ENCODE data around the gene ADAM11.

ADAM11 gene

GRCh38 chr17:44829523-44830358, 71.0 kb downstream of the ADAM11 start, which contains the start of gene GJC1:
Gene GJC1 (minus strand): TSS chr17:44830287. CDS start chr17:44805817, 24,470 bp downstream.
- Histone ChIP-seq H3K9me3 (replicated peaks in 1 of 2; ENCODE audit: control insufficient read depth in 2 of 2, insufficient read depth in 1 of 2, low read depth in 1 of 2, low read length in 2 of 2) (no peaks in the 10 kb centered on the region), H2BK120ac (ENCODE audit: low read depth, low read length) (peak within 1 kb of the TSS; percentile 94), H2BK5ac (ENCODE audit: low read length) (peak within 1 kb of the TSS; percentile 98), H2BK15ac (ENCODE audit: low read length) (peak within 1 kb of the TSS; percentile 62), H3K4me2 (ENCODE audit: insufficient read depth, low read length, poor library complexity, severe bottlenecking) (peak within 1 kb of the TSS; percentile 83), H4K91ac (ENCODE audit: low read depth, low read length, poor library complexity) (no peak within 1 kb of the TSS), H2BK12ac (ENCODE audit: low read length) (no peak within 1 kb of the TSS), H3K36me3 (replicated peaks in 1 of 2; ENCODE audit: control insufficient read depth in 2 of 2, insufficient read depth in 2 of 2, low read length in 2 of 2) (peaks cover 0 to 16% of the 10 kb centered on the region in 2 donors), H3K4me1 (ENCODE audit: control insufficient read depth in 2 of 2, insufficient read depth in 1 of 2, low read depth in 1 of 2, low read length in 2 of 2) (peaks cover 7 to 13% of the 10 kb centered on the region in 2 donors), H3K18ac (ENCODE audit: low read length) (peak within 1 kb of the TSS; percentile 99), H4K8ac (ENCODE audit: low read depth, low read length) (no peak within 1 kb of the TSS), H3K23ac (ENCODE audit: low read depth, low read length, poor library complexity) (peak within 1 kb of the TSS; percentile 80), H3K79me1 (ENCODE audit: low read depth, low read length) (peaks cover 3% of the 10 kb centered on the region), H2AFZ (ENCODE audit: low read length) (peak within 1 kb of the TSS; percentile 97), H3K4ac (ENCODE audit: low read length) (peak within 1 kb of the TSS; percentile 67), H3K14ac (ENCODE audit: low read length) (peak within 1 kb of the TSS; percentile 89), H3K27me3 (ENCODE audit: control insufficient read depth in 3 of 3, insufficient read depth in 3 of 3, low read depth in 1 of 3, low read length in 3 of 3) (no peaks in the 10 kb centered on the region), H2AK5ac (ENCODE audit: low read depth, low read length) (peak within 1 kb of the TSS; percentile 90), H3K9ac (ENCODE audit: low read depth, low read length, poor library complexity) (peak within 1 kb of the TSS; percentile 99), H3K4me3 (ENCODE audit: low read length in 2 of 2) (peak within 1 kb of the TSS; percentile 60 to 88), H3K27ac (replicated peaks; ENCODE audit: low read length) (peak within 1 kb of the TSS; percentile 75)
- WGBS, 2 donors (ENCODE audit: extremely low coverage in 2 of 2, insufficient read length in 2 of 2, insufficient replicate concordance in 1 of 2) = no CpG with 5 or more reads among the region's 123 CpGs
- peak; percentile 56 for DNase-seq (ENCODE audit: low spot score)

GRCh38 chr17:44830359-44831288, 71.8 kb downstream of the ADAM11 start:
- Histone ChIP-seq H2BK120ac (ENCODE audit: low read depth, low read length) (no peak overlapping the region), H3K14ac (ENCODE audit: low read length) (peak overlapping the region; percentile 84), H3K9ac (ENCODE audit: low read depth, low read length, poor library complexity) (peak overlapping the region; percentile 64), H2BK12ac (ENCODE audit: low read length) (no peak overlapping the region), H3K4me2 (ENCODE audit: insufficient read depth, low read length, poor library complexity, severe bottlenecking) (peak overlapping the region; percentile 83), H3K79me1 (ENCODE audit: low read depth, low read length) (no peaks in the 10 kb centered on the region), H2AFZ (ENCODE audit: low read length) (peak overlapping the region; percentile 97), H3K23ac (ENCODE audit: low read depth, low read length, poor library complexity) (peak overlapping the region; percentile 75), H2BK15ac (ENCODE audit: low read length) (peak overlapping the region; percentile 62), H3K18ac (ENCODE audit: low read length) (peak overlapping the region; percentile 93), H2BK5ac (ENCODE audit: low read length) (peak overlapping the region; percentile 98), H3K4me3 (ENCODE audit: low read length in 2 of 2) (peak overlapping the region; percentile 60 to 88), H3K9me3 (replicated peaks in 1 of 2; ENCODE audit: control insufficient read depth in 2 of 2, insufficient read depth in 1 of 2, low read depth in 1 of 2, low read length in 2 of 2) (no peaks in the 10 kb centered on the region), H3K27ac (replicated peaks; ENCODE audit: low read length) (peak overlapping the region; percentile 75), H3K36me3 (replicated peaks in 1 of 2; ENCODE audit: control insufficient read depth in 2 of 2, insufficient read depth in 2 of 2, low read length in 2 of 2) (peaks cover 0 to 12% of the 10 kb centered on the region in 2 donors), H3K4me1 (ENCODE audit: control insufficient read depth in 2 of 2, insufficient read depth in 1 of 2, low read depth in 1 of 2, low read length in 2 of 2) (peaks cover 7 to 13% of the 10 kb centered on the region in 2 donors), H3K27me3 (ENCODE audit: control insufficient read depth in 3 of 3, insufficient read depth in 3 of 3, low read depth in 1 of 3, low read length in 3 of 3) (no peaks in the 10 kb centered on the region), H4K91ac (ENCODE audit: low read depth, low read length, poor library complexity) (no peak overlapping the region), H4K8ac (ENCODE audit: low read depth, low read length) (no peak overlapping the region), H2AK5ac (ENCODE audit: low read depth, low read length) (no peak overlapping the region), H3K4ac (ENCODE audit: low read length) (no peak overlapping the region)
- WGBS, 2 donors (ENCODE audit: extremely low coverage in 2 of 2, insufficient read length in 2 of 2, insufficient replicate concordance in 1 of 2) = no CpG with 5 or more reads among the region's 58 CpGs
- DNase-seq (ENCODE audit: low spot score) = no peak

GRCh38 chr17:44831371-44831770, 72.6 kb downstream of the ADAM11 start:
- no peak overlapping the region for H3K18ac ChIP-seq (ENCODE audit: low read length)
- H3K9ac ChIP-seq (ENCODE audit: low read depth, low read length, poor library complexity) = no peak overlapping the region
- no peak overlapping the region for H2BK15ac ChIP-seq (ENCODE audit: low read length)
- no peak overlapping the region for H3K4me3 ChIP-seq (ENCODE audit: low read length in 2 of 2)
- H4K8ac ChIP-seq (ENCODE audit: low read depth, low read length) = no peak overlapping the region
- no peak overlapping the region for H4K91ac ChIP-seq (ENCODE audit: low read depth, low read length, poor library complexity)
- no CpG with 5 or more reads among the region's 12 CpGs for WGBS, 2 donors (ENCODE audit: extremely low coverage in 2 of 2, insufficient read length in 2 of 2, insufficient replicate concordance in 1 of 2)
- no peaks in the 10 kb centered on the region for H3K9me3 ChIP-seq (replicated peaks in 1 of 2; ENCODE audit: control insufficient read depth in 2 of 2, insufficient read depth in 1 of 2, low read depth in 1 of 2, low read length in 2 of 2)
- peak overlapping the region; percentile 75 for H3K27ac ChIP-seq (replicated peaks; ENCODE audit: low read length)
- no peak overlapping the region for H2BK12ac ChIP-seq (ENCODE audit: low read length)
- no peak overlapping the region for H3K4me2 ChIP-seq (ENCODE audit: insufficient read depth, low read length, poor library complexity, severe bottlenecking)
- no peak overlapping the region for H2AK5ac ChIP-seq (ENCODE audit: low read depth, low read length)
- H3K23ac ChIP-seq (ENCODE audit: low read depth, low read length, poor library complexity) = no peak overlapping the region
- H3K36me3 ChIP-seq (replicated peaks in 1 of 2; ENCODE audit: control insufficient read depth in 2 of 2, insufficient read depth in 2 of 2, low read length in 2 of 2) = peaks cover 0 to 4% of the 10 kb centered on the region in 2 donors
- no peak overlapping the region for H2AFZ ChIP-seq (ENCODE audit: low read length)
- no peak overlapping the region for H2BK5ac ChIP-seq (ENCODE audit: low read length)
- H3K27me3 ChIP-seq (ENCODE audit: control insufficient read depth in 3 of 3, insufficient read depth in 3 of 3, low read depth in 1 of 3, low read length in 3 of 3) = no peaks in the 10 kb centered on the region
- H3K14ac ChIP-seq (ENCODE audit: low read length) = no peak overlapping the region
- no peak overlapping the region for H2BK120ac ChIP-seq (ENCODE audit: low read depth, low read length)
- H3K4ac ChIP-seq (ENCODE audit: low read length) = no peak overlapping the region
- peaks cover 7 to 13% of the 10 kb centered on the region in 2 donors for H3K4me1 ChIP-seq (ENCODE audit: control insufficient read depth in 2 of 2, insufficient read depth in 1 of 2, low read depth in 1 of 2, low read length in 2 of 2)
- DNase-seq (ENCODE audit: low spot score) = no peak
- H3K79me1 ChIP-seq (ENCODE audit: low read depth, low read length) = no peaks in the 10 kb centered on the region
